GM19193 (cell line): ENCODE data around the gene SP3.

Experiments
- POLR2A ChIP-seq: IDR thresholded peaks from 4 replicates; pipeline ENCODE4 v1.6.1; 2011; ENCODE audit not compliant: insufficient read depth, insufficient read length; ENCODE audit errors: extremely low read depth

SP3 gene

GRCh38 chr2:173914055-173914927 lies 50.9 kb downstream of the SP3 start:
- TF ChIP-seq POLR2A: no peak

GRCh38 chr2:173909846-173910245 lies 55.3 kb downstream of the SP3 start:
- no peak for TF ChIP-seq POLR2A

DNA sequence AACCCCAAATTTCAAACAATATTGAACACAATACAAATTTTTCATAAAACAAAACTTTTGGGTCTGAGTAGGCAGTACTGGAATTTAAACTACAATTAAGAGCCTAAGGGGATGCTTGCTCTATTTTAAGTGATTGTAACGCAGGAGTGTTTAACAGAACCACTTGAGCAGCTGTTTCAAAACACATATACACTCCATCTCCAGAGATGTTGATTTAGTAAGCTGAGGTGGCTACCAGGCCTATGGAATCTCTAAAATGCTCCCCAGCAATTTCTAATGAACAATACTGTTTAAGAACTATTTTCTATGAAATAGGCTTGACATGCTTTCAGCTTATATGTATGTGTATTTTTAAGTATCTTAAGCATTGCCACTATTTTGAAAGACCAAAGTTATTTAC lies 58.5 kb downstream of the SP3 start:
- no peak for TF ChIP-seq POLR2A

DNA sequence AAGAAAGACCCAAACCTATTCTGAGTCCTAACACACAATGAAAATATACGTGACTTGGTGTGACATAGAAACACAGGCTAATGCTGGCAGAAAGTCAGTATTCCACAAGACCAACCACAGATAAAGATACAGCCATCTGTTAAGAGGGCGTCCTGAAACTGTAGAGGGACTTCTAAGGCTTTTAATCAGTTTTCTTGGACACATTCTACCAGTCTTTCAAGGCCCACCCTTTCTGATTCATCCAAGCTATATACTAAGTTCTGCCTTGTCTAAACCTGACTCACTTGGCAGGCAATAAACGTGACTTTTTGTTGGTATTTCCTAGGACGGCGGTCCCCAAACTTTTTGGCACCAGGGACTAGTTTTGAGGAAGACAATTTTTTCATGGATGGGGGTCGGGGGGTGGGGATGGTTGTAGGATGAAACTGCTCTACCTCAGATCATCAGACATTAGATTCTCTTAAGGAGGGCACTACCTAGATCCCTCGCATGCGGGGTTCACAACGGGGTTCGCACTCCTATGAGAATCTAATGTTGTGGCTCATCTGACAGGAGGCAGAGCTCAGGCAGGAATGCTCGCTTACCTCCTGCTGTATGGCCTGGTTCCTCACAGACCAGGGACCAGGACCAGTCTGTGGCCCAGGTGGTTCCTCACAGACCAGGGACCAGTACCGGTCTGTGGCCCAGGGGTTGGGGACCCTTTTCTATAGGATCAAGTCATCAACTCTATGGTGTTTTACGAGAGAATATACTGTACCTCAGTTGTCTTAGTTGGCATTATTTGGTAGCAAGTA lies 61.4 kb downstream of the SP3 start:
- no peak for TF ChIP-seq POLR2A

- no peak for TF ChIP-seq POLR2A
Observed at GRCh38 chr2:173898996-173899395, 66.2 kb downstream of the SP3 start.

- TF ChIP-seq POLR2A: peak; percentile 43
Observed at GRCh38 chr2:173898178-173898668, 67.0 kb downstream of the SP3 start.

DNA sequence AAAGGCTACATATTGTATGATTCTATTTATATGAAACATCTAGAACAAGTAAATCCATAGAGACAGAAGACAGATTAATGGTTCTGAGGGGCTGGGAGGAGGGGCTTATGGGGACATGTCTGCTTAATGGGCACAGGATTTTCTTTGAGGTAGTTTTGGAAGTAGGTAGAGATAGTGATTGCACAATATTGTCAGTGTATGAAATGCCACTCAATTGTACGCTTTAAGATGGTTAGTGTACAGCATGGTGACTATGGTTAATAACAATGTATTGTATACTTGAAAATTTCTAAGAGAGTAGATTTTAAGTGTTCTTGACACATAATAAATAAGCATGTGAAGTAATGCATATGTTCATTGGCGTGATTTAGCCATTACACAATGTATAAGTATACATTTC lies 68.4 kb downstream of the SP3 start:
- no peak for TF ChIP-seq POLR2A

DNA sequence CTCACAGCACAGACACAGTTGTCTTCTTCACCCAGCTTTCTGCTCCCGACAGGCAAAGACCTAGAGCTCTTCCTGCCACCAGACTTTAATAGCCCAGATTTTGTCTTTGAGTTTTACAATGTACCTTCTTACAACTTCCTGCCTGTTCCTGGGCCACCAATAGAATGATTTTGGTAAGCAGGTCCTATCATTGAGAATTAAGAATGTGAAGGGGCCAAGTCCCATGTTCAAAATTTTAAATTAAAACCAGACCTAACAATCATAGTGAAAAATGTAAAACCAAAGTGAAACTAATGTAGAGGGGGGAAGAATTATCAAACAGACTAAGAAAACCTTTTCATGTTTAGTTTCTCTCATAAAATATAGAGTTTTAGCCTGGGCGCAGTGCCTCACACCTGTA lies 72.8 kb downstream of the SP3 start:
- no peak for TF ChIP-seq POLR2A

GRCh38 chr2:173891315-173892037 lies 73.7 kb downstream of the SP3 start:
- no peak for TF ChIP-seq POLR2A

DNA sequence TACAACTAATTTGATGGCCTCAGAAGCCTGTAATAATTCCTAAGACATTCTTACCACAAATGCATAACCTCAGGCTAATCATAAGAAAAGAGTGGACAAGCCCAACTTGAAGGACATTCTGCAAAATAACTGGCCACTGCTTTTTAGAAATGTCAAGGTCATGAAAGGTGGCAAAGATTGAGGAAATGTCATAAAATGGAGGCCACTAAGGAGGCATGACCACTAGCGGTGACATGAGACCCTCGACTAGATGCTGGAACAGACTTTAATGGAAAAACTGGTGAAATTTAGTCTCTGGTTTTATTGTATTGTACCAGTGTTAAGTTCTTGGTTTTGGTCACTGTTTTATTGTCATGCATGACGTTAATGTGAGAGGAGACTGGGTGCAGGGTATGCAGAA lies 78.6 kb downstream of the SP3 start:
- TF ChIP-seq POLR2A: no peak

DNA sequence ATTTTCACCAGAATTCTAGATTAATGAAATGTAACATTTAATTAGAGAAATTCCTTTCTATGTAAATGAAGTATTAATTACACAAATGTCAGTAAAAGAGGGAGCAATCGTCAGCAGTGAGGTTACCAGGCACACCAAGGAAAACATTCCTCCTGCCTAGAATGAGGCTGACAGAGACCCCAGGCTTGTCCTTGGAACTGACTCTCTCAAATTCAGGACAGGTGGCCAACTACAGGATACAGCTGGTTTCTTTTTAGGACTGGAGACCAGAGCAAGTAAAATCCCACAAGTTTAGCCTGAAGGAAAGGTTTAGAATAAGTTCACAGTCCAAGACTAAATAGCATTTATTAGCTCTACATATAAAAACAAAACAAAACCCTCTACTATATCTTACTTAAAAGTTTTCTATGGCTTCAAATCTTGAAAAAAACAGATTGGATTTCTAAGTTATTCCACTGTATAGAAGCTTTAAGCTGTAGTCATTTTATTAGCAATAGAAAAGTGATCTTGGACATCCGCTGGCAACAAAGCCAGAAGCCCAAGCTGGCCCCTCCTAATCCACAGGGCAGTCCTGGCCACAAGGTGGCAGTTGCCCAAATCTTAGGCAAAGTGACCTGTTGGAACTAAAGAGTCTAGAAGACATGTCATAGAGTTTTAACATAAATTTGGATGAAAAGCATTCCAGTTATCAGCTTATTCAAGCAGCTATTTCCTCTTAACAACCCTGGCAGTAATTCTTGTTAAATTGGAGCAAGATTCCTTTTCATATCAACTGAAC lies 81.0 kb downstream of the SP3 start:
- no peak for TF ChIP-seq POLR2A

DNA sequence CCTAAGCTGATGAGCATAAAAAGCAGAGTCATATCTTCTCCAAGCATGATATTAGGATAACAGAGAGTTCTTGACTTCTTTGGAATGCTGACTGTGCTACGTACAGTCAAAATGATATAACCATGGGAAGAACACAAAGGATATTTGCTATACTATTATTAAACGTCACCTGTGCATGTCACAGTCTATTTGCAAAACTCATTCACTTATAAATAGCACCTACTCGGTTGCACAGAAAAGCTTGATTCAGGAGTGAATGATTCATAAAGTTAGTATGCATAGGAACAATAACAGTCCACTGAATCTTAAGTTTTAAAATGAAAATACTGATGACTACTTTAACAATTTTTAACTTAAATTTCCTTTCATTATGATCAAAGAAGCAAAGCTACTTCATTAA lies 83.3 kb downstream of the SP3 start:
- TF ChIP-seq POLR2A: no peak

DNA sequence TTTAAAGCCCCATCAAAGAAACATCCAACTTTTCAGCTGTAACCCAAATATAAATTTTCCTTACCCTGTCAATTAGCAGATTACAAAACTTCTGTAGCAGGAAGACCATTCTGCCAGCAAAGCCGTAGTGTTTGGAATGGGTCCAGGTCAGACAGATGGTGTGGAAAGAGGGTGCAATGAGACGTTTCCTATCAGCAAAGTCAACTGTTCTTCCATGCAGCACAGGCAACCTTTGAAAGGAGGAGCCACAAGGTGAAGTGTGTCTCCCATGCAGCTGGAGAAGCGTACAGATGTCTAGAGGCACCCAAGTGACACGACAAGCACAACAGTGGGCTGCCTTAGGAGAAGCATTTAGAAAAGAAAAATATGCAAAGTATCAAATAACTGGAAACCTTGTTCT lies 83.7 kb downstream of the SP3 start:
- TF ChIP-seq POLR2A: no peak

DNA sequence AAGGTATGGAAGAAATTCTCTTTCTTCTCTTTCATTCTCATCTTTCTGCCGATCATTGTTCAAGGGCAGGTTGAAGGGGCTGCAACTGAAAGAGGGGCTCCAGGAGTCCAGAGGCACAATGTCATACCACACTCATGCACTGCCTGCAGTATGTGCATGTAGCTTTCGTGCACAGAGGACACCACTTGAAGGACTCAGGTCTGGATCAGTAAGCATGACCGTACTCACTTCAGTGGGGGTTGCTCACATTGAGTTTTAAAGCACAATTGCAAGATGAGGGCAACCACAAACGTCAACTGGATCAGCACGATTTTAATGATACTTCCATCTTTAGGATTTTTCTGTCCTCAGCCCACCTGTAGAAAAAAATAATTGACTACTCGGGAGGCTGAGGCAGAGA lies 84.6 kb downstream of the SP3 start:
- TF ChIP-seq POLR2A: no peak
